GM23338 (cell line): ENCODE measurements around the gene IBTK. TPM values are rescaled to one million over a fixed set of nuclear protein-coding genes. Genes with fewer than 3 reads are reported as not detected.

Source experiments
- ATAC-seq: fragments of 200-7000 bp; cut with Tn5 transposase; 3 replicates; pipeline ENCODE4 v1.9.1; 2020
- DNase-seq: peaks from one replicate; pipeline ENCODE4 v3.0.0-alpha.2; 2015; ENCODE audit warnings: low spot score
- H2AFZ ChIP-seq: fragments of 200-600 bp; sonication (generic); 2 replicates; pipeline ENCODE4 v1.8.0; 2016; ENCODE audit warnings: antibody characterized with exemption, mild to moderate bottlenecking, moderate library complexity
- H3F3A ChIP-seq: fragments of 200-600 bp; sonication (generic); replicated peaks from 2 replicates; pipeline ENCODE4 v1.8.0; 2017; ENCODE audit warnings: antibody characterized with exemption, mixed run types, low read depth
- H3K27ac ChIP-seq: fragments of 200-600 bp; sonication (generic); 2 replicates; pipeline ENCODE4 v1.6.1; 2016; ENCODE audit warnings: low read depth
- H3K27me3 ChIP-seq: fragments of 200-600 bp; sonication (generic); 2 replicates; pipeline ENCODE4 v1.8.0; 2016; ENCODE audit warnings: mild to moderate bottlenecking, mixed run types, moderate library complexity; ENCODE audit not compliant: insufficient read depth
- H3K36me3 ChIP-seq: fragments of 200-600 bp; sonication (generic); 2 replicates; pipeline ENCODE4 v1.8.0; 2016; ENCODE audit warnings: mild to moderate bottlenecking; ENCODE audit not compliant: insufficient read depth
- H3K4me1 ChIP-seq: fragments of 200-600 bp; sonication (generic); 2 replicates; pipeline ENCODE4 v1.8.0; 2016; ENCODE audit warnings: mild to moderate bottlenecking, moderate library complexity; ENCODE audit not compliant: insufficient read depth
- H3K4me2 ChIP-seq: fragments of 200-600 bp; sonication (generic); 2 replicates; pipeline ENCODE4 v1.7.1; 2017; ENCODE audit warnings: mixed run types
- H3K4me3 ChIP-seq: fragments of 200-600 bp; sonication (generic); 2 replicates; pipeline ENCODE4 v1.6.1; 2016; ENCODE audit warnings: mixed run types
- H3K79me2 ChIP-seq: fragments of 200-600 bp; sonication (generic); replicated peaks from 2 replicates; pipeline ENCODE4 v1.8.0; 2017; ENCODE audit warnings: mild to moderate bottlenecking; ENCODE audit not compliant: insufficient read depth
- H3K9me2 ChIP-seq: fragments of 200-600 bp; sonication (generic); 2 replicates; pipeline ENCODE4 v1.8.0; 2017; ENCODE audit not compliant: insufficient read depth
- H4K20me1 ChIP-seq: fragments of 200-600 bp; sonication (generic); replicated peaks from 2 replicates; pipeline ENCODE4 v1.8.0; 2017; ENCODE audit warnings: mild to moderate bottlenecking; ENCODE audit not compliant: insufficient read depth
- H3K27ac Mint-ChIP-seq: 2 replicates; pipeline ENCODE4 v1.8.0; 2020; ENCODE audit warnings: inconsistent platforms, mild to moderate bottlenecking, moderate library complexity, mixed read lengths
- H3K27me3 Mint-ChIP-seq: 3 replicates; pipeline ENCODE4 v1.8.0; 2022; ENCODE audit warnings: low read depth, mild to moderate bottlenecking, moderate library complexity, mixed read lengths, inconsistent platforms; ENCODE audit not compliant: insufficient read depth, poor library complexity
- H3K36me3 Mint-ChIP-seq: 3 replicates; pipeline ENCODE4 v1.8.0; 2021; ENCODE audit warnings: low read depth, mild to moderate bottlenecking, inconsistent platforms, moderate library complexity, mixed read lengths
- H3K4me1 Mint-ChIP-seq: 3 replicates; pipeline ENCODE4 v1.8.0; 2020; ENCODE audit warnings: mild to moderate bottlenecking, inconsistent platforms, mixed read lengths
- H3K4me3 Mint-ChIP-seq: 3 replicates; pipeline ENCODE4 v1.8.0; 2021; ENCODE audit warnings: moderate library complexity, mild to moderate bottlenecking, inconsistent platforms, mixed read lengths
- H3K9me3 Mint-ChIP-seq: 3 replicates; pipeline ENCODE4 v1.8.0; 2020; ENCODE audit warnings: moderate library complexity, mild to moderate bottlenecking, inconsistent platforms, mixed read lengths
- CREB1 ChIP-seq: fragments of 250-450 bp; sonication (Bioruptor Pico); IDR thresholded peaks from 2 replicates; pipeline ENCODE4 v1.5.0; 2020; ENCODE audit warnings: low read depth, mild to moderate bottlenecking, moderate library complexity
- ETS1 ChIP-seq: IDR thresholded peaks from 2 replicates; pipeline ENCODE4 v1.6.1; 2016; ENCODE audit warnings: antibody characterized with exemption
- EZH2 ChIP-seq: fragments of 200-600 bp; sonication (generic); IDR thresholded peaks from one replicate; pipeline ENCODE4 v1.8.0; 2017; ENCODE audit warnings: antibody characterized with exemption, mild to moderate bottlenecking, low read depth; ENCODE audit not compliant: unreplicated experiment
- EZH2phosphoT487 ChIP-seq: fragments of 200-600 bp; sonication (generic); IDR thresholded peaks from one replicate; pipeline ENCODE4 v1.8.1; 2018; ENCODE audit warnings: antibody characterized with exemption; ENCODE audit not compliant: unreplicated experiment
- JUNB ChIP-seq: IDR thresholded peaks from one replicate; pipeline ENCODE4 v1.6.1; 2016; ENCODE audit warnings: antibody characterized with exemption; ENCODE audit not compliant: unreplicated experiment
- NANOG ChIP-seq: IDR thresholded peaks from 2 replicates; pipeline ENCODE4 v1.6.1; 2016; ENCODE audit warnings: antibody characterized with exemption, borderline replicate concordance
- POLR2AphosphoS5 ChIP-seq: IDR thresholded peaks from 2 replicates; pipeline ENCODE4 v1.6.1; 2016; ENCODE audit warnings: antibody characterized with exemption, low read depth
- REST ChIP-seq: IDR thresholded peaks from one replicate; pipeline ENCODE4 v1.6.1; 2018; ENCODE audit warnings: antibody characterized with exemption; ENCODE audit not compliant: unreplicated experiment
- STAT1 ChIP-seq: IDR thresholded peaks from one replicate; pipeline ENCODE4 v1.6.1; 2016; ENCODE audit warnings: antibody characterized with exemption; ENCODE audit not compliant: unreplicated experiment
- ZNF114 ChIP-seq: fragments of 250-450 bp; sonication (Bioruptor Pico); IDR thresholded peaks from 2 replicates; pipeline ENCODE4 v1.5.0; 2020; ENCODE audit warnings: mild to moderate bottlenecking, moderate library complexity
- ZNF331 ChIP-seq: fragments of 250-450 bp; sonication (Bioruptor Pico); IDR thresholded peaks from 2 replicates; pipeline ENCODE4 v1.5.0; 2020; ENCODE audit warnings: low read depth, mild to moderate bottlenecking, moderate library complexity
- ZNF462 ChIP-seq: fragments of 250-450 bp; sonication (Bioruptor Pico); IDR thresholded peaks from 2 replicates; pipeline ENCODE4 v1.5.0; 2020; ENCODE audit warnings: mild to moderate bottlenecking, moderate library complexity
- polyA plus RNA-seq: library from polyadenylated mRNA; unstranded; fragments of >200 nt; fragmentation: Nextera tagmentation; extraction: Ambion mirVana; gene quantifications from 2 replicates; pipeline ENCODE4 v1.2.1, GENCODE V29; 2016
- total RNA-seq: library from RNA; depleted of rRNA; stranded (reverse); fragments of >200 nt; shearing (Covaris generic); gene quantifications from 2 replicates; pipeline ENCODE4 v1.2.3, GENCODE V29; 2014

Gene IBTK
- total and polyA plus RNA-seq, 2 experiments from 2014 or later: 16.0 to 28.7 TPM

GRCh38 chr6:82275686-82276085, 28.1 kb upstream of the IBTK start (continued):
- TF ChIP-seq ETS1: no peak

- H3K27ac Mint-ChIP-seq: no peak overlapping the region
- H3K36me3 Mint-ChIP-seq: no peaks in the 10 kb centered on the region
- no peaks in the 10 kb centered on the region for H3K9me3 Mint-ChIP-seq
- TF ChIP-seq NANOG: no peak
- no peak for TF ChIP-seq ZNF462 (CRISPR knock-in tag)
- no peak for TF ChIP-seq ETS1
- TF ChIP-seq POLR2AphosphoS5: no peak
- TF ChIP-seq ZNF331 (CRISPR knock-in tag): no peak
- no peak for TF ChIP-seq EZH2
- no peak for TF ChIP-seq EZH2phosphoT487
- TF ChIP-seq CREB1 (CRISPR knock-in tag): no peak
- TF ChIP-seq JUNB: no peak
- no peak for TF ChIP-seq ZNF114 (CRISPR knock-in tag)
- no peak for TF ChIP-seq STAT1
- TF ChIP-seq REST: no peak
- Histone ChIP-seq H4K20me1 (no peaks in the 10 kb centered on the region), H3F3A (no peaks in the 10 kb centered on the region), H3K4me2 (no peak overlapping the region), H3K36me3 (no peaks in the 10 kb centered on the region), H2AFZ (no peak overlapping the region; the same call in 1 of the 2 replicates), H3K4me3 (no peak overlapping the region), H3K9me2 (no peaks in the 10 kb centered on the region), H3K4me1 (peaks cover 18% of the 10 kb centered on the region), H3K27me3 (no peaks in the 10 kb centered on the region), H3K27ac (no peak overlapping the region), H3K79me2 (no peaks in the 10 kb centered on the region)
- H3K27me3 Mint-ChIP-seq: peaks cover 8% of the 10 kb centered on the region
- H3K4me1 Mint-ChIP-seq: peaks cover 26% of the 10 kb centered on the region
- ATAC-seq (no peak), DNase-seq (no peak)
- H3K4me3 Mint-ChIP-seq: no peak overlapping the region
These were observed 25.8 kb upstream of the IBTK start for GRCh38 chr6:82273295-82273694.
